Panc1 (cell line): Measurements from ENCODE around the gene ARL2.

Experiments
- CTCF ChIP-seq: fragments of 450-650 bp; IDR thresholded peaks from 2 replicates; pipeline ENCODE4 v1.5.1; 2017; ENCODE audit warnings: mild to moderate bottlenecking
- POLR2AphosphoS5 ChIP-seq: IDR thresholded peaks from 2 replicates; pipeline ENCODE4 v1.6.1; 2012; ENCODE audit warnings: mild to moderate bottlenecking, low read depth, low read length, moderate library complexity
- REST ChIP-seq, 2 experiments: IDR thresholded peaks; 2 replicates each; pipeline ENCODE4 v1.6.1; 2011 to 2012; ENCODE audit warnings: low read depth in 2 of 2, control low read depth in 1 of 2, low read length in 1 of 2, mild to moderate bottlenecking in 1 of 2, moderate library complexity in 1 of 2; ENCODE audit not compliant: insufficient read depth in 1 of 2
- SIN3A ChIP-seq: IDR thresholded peaks from 2 replicates; pipeline ENCODE4 v1.6.1; 2012; ENCODE audit warnings: low read depth, mild to moderate bottlenecking, low read length, moderate library complexity, borderline replicate concordance; ENCODE audit not compliant: insufficient read depth

- TF ChIP-seq CTCF (no peak), REST (IDR thresholded peaks at IDR 0.05; ENCODE audit: insufficient read depth in 1 of 2, low read depth in 2 of 2, low read length in 1 of 2) (no peak), SIN3A (no peak), POLR2AphosphoS5 (no peak)
Observed at GRCh38 chr11:65064847-65065240, 50.9 kb downstream of the ARL2 start.
